HEK293 (cell line): ENCODE data around the gene PRCC.

Experiments
- GFI1B ChIP-seq: fragments of 450-650 bp; formaldehyde crosslinking; IDR thresholded peaks from 2 replicates; pipeline ENCODE4 v1.5.1; 2016; ENCODE audit warnings: missing biosample characterization, missing genetic modification characterization
- HOXA7 ChIP-seq: sonication (generic); formaldehyde crosslinking; IDR thresholded peaks from 2 replicates; pipeline ENCODE4 v1.8.1; 2022; ENCODE audit warnings: missing genetic modification reagents, borderline replicate concordance
- MEIS1 ChIP-seq: sonication (generic); formaldehyde crosslinking; IDR thresholded peaks from 2 replicates; pipeline ENCODE4 v1.8.1; 2022; ENCODE audit warnings: missing genetic modification reagents, mild to moderate bottlenecking, borderline replicate concordance
- REPIN1 ChIP-seq: fragments of 450-650 bp; formaldehyde crosslinking; IDR thresholded peaks from 2 replicates; pipeline ENCODE4 v1.5.1; 2017; ENCODE audit warnings: missing biosample characterization, missing genetic modification characterization, low read depth
- SALL2 ChIP-seq: fragments of 450-650 bp; formaldehyde crosslinking; IDR thresholded peaks from 2 replicates; pipeline ENCODE4 v1.5.0; 2017; ENCODE audit warnings: missing biosample characterization, mild to moderate bottlenecking, missing genetic modification characterization, borderline replicate concordance
- SP3 ChIP-seq: fragments of 450-650 bp; formaldehyde crosslinking; IDR thresholded peaks from 2 replicates; pipeline ENCODE4 v1.5.1; 2016; ENCODE audit warnings: missing biosample characterization, missing genetic modification characterization
- SP7 ChIP-seq: fragments of 450-650 bp; formaldehyde crosslinking; IDR thresholded peaks from 2 replicates; pipeline ENCODE4 v1.5.1; 2016; ENCODE audit warnings: missing biosample characterization, missing genetic modification characterization
- TRIM28 ChIP-seq: IDR thresholded peaks from 2 replicates; pipeline ENCODE4 v1.6.1; 2011; ENCODE audit warnings: low read length, control low read depth, borderline replicate concordance
- YY1 ChIP-seq: fragments of 450-650 bp; formaldehyde crosslinking; IDR thresholded peaks from 2 replicates; pipeline ENCODE4 v1.5.1; 2018; ENCODE audit warnings: missing biosample characterization, missing genetic modification characterization
- ZBTB10 ChIP-seq: fragments of 450-650 bp; formaldehyde crosslinking; IDR thresholded peaks from 2 replicates; pipeline ENCODE4 v1.5.1; 2016; ENCODE audit warnings: missing biosample characterization, missing genetic modification characterization
- ZBTB49 ChIP-seq: fragments of 450-650 bp; formaldehyde crosslinking; IDR thresholded peaks from 2 replicates; pipeline ENCODE4 v1.5.1; 2016; ENCODE audit warnings: missing biosample characterization, missing genetic modification characterization, low read depth
- ZNF155 ChIP-seq: fragments of 450-650 bp; formaldehyde crosslinking; IDR thresholded peaks from 2 replicates; pipeline ENCODE4 v1.5.1; 2016; ENCODE audit warnings: missing biosample characterization, missing genetic modification characterization
- ZNF2 ChIP-seq: fragments of 450-650 bp; formaldehyde crosslinking; IDR thresholded peaks from 2 replicates; pipeline ENCODE4 v1.5.1; 2016; ENCODE audit warnings: missing biosample characterization, missing genetic modification characterization
- ZNF211 ChIP-seq: fragments of 450-650 bp; formaldehyde crosslinking; IDR thresholded peaks from 2 replicates; pipeline ENCODE4 v1.5.1; 2016; ENCODE audit warnings: low read depth, missing biosample characterization, missing genetic modification characterization
- ZNF239 ChIP-seq: fragments of 450-650 bp; formaldehyde crosslinking; IDR thresholded peaks from 2 replicates; pipeline ENCODE4 v1.5.1; 2016; ENCODE audit warnings: missing biosample characterization, missing genetic modification characterization
- ZNF26 ChIP-seq: fragments of 450-650 bp; formaldehyde crosslinking; IDR thresholded peaks from 2 replicates; pipeline ENCODE4 v1.5.1; 2016; ENCODE audit warnings: missing biosample characterization, missing genetic modification characterization
- ZNF274 ChIP-seq, 2 experiments: fragments of 200-500 bp in 1 of 2; fragments of 450-650 bp in 1 of 2; sonication (Bioruptor generic) in 1 of 2; formaldehyde crosslinking in 1 of 2; IDR thresholded peaks; 2 replicates each; pipeline versions ENCODE4 v1.5.1 to v1.6.1; 2014 to 2016; ENCODE audit warnings: borderline replicate concordance in 1 of 2, inconsistent platforms in 1 of 2, low read length in 1 of 2, missing biosample characterization in 1 of 2, missing genetic modification characterization in 1 of 2
- ZNF335 ChIP-seq: fragments of 450-650 bp; formaldehyde crosslinking; conservative IDR thresholded peaks from 2 replicates; pipeline ENCODE4 v1.5.1; 2016; ENCODE audit warnings: missing biosample characterization, missing genetic modification characterization
- ZNF544 ChIP-seq: fragments of 450-650 bp; formaldehyde crosslinking; IDR thresholded peaks from 2 replicates; pipeline ENCODE4 v1.5.0; 2017; ENCODE audit warnings: missing biosample characterization, missing genetic modification characterization
- ZNF549 ChIP-seq: fragments of 450-650 bp; IDR thresholded peaks from 2 replicates; pipeline ENCODE4 v1.5.1; 2018; ENCODE audit warnings: missing biosample characterization, missing genetic modification characterization, mild to moderate bottlenecking, inconsistent platforms, moderate library complexity
- ZNF558 ChIP-seq: fragments of 450-650 bp; formaldehyde crosslinking; IDR thresholded peaks from 2 replicates; pipeline ENCODE4 v1.5.1; 2016; ENCODE audit warnings: missing biosample characterization, missing genetic modification characterization
- ZNF670 ChIP-seq: fragments of 450-650 bp; formaldehyde crosslinking; IDR thresholded peaks from 2 replicates; pipeline ENCODE4 v1.5.1; 2016; ENCODE audit warnings: missing biosample characterization, missing genetic modification characterization, low read depth
- ZNF768 ChIP-seq: fragments of 450-650 bp; formaldehyde crosslinking; IDR thresholded peaks from 2 replicates; pipeline ENCODE4 v1.5.1; 2018; ENCODE audit warnings: missing biosample characterization, mild to moderate bottlenecking, missing genetic modification characterization
- ZNF830 ChIP-seq: fragments of 450-650 bp; IDR thresholded peaks from 2 replicates; pipeline ENCODE4 v1.5.0; 2018; ENCODE audit warnings: missing biosample characterization, missing genetic modification characterization, low read depth, mild to moderate bottlenecking, moderate library complexity
- ZSCAN5A ChIP-seq: fragments of 450-650 bp; formaldehyde crosslinking; IDR thresholded peaks from 2 replicates; pipeline ENCODE4 v1.5.1; 2016; ENCODE audit warnings: missing biosample characterization, missing genetic modification characterization
- TF ChIP-seq, protein P1 (sequence below): fragments of 450-650 bp; formaldehyde crosslinking; IDR thresholded peaks from 2 replicates; pipeline ENCODE4 v1.5.1; 2016; ENCODE audit warnings: missing biosample characterization, missing genetic modification characterization
- TF ChIP-seq, protein P2 (sequence below): fragments of 450-650 bp; formaldehyde crosslinking; IDR thresholded peaks from 2 replicates; pipeline ENCODE4 v1.5.0; 2017; ENCODE audit warnings: missing biosample characterization, missing genetic modification characterization, borderline replicate concordance

Gene PRCC

GRCh38 chr1:156751757-156752481 is 15.4 kb upstream of the PRCC start (continued):
- TF ChIP-seq, protein P1, sequence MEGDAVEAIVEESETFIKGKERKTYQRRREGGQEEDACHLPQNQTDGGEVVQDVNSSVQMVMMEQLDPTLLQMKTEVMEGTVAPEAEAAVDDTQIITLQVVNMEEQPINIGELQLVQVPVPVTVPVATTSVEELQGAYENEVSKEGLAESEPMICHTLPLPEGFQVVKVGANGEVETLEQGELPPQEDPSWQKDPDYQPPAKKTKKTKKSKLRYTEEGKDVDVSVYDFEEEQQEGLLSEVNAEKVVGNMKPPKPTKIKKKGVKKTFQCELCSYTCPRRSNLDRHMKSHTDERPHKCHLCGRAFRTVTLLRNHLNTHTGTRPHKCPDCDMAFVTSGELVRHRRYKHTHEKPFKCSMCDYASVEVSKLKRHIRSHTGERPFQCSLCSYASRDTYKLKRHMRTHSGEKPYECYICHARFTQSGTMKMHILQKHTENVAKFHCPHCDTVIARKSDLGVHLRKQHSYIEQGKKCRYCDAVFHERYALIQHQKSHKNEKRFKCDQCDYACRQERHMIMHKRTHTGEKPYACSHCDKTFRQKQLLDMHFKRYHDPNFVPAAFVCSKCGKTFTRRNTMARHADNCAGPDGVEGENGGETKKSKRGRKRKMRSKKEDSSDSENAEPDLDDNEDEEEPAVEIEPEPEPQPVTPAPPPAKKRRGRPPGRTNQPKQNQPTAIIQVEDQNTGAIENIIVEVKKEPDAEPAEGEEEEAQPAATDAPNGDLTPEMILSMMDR (tag by site-specific recombination): peak; percentile 17; the same call in 1 of the 2 replicates
- TF ChIP-seq, protein P2, sequence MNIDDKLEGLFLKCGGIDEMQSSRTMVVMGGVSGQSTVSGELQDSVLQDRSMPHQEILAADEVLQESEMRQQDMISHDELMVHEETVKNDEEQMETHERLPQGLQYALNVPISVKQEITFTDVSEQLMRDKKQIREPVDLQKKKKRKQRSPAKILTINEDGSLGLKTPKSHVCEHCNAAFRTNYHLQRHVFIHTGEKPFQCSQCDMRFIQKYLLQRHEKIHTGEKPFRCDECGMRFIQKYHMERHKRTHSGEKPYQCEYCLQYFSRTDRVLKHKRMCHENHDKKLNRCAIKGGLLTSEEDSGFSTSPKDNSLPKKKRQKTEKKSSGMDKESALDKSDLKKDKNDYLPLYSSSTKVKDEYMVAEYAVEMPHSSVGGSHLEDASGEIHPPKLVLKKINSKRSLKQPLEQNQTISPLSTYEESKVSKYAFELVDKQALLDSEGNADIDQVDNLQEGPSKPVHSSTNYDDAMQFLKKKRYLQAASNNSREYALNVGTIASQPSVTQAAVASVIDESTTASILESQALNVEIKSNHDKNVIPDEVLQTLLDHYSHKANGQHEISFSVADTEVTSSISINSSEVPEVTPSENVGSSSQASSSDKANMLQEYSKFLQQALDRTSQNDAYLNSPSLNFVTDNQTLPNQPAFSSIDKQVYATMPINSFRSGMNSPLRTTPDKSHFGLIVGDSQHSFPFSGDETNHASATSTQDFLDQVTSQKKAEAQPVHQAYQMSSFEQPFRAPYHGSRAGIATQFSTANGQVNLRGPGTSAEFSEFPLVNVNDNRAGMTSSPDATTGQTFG (tag by site-specific recombination): no peak
- TF ChIP-seq ZNF830 (tag by site-specific recombination) (no peak), ZNF544 (tag by site-specific recombination) (no peak), YY1 (tag by site-specific recombination) (peak; percentile 29; the same call in 1 of the 2 replicates), HOXA7 (CRISPR knock-in tag) (no peak), TRIM28 (no peak), ZNF549 (tag by site-specific recombination) (no peak), ZBTB49 (tag by site-specific recombination) (no peak), ZNF274 (IDR thresholded peaks at IDR 0.05; ENCODE audit: low read length) (no peak), ZNF274 (tag by site-specific recombination; IDR thresholded peaks at IDR 0.05; ENCODE audit: borderline replicate concordance) (no peak), ZSCAN5A (peak; percentile 70; the same call in 1 of the 2 replicates), SP7 (tag by site-specific recombination) (no peak; the same call in 1 of the 2 replicates), ZNF558 (no peak), SP3 (peak; percentile 90), ZNF768 (no peak), ZNF26 (tag by site-specific recombination) (no peak), ZNF335 (tag by site-specific recombination) (peak; percentile 98), ZNF670 (tag by site-specific recombination) (no peak), REPIN1 (tag by site-specific recombination) (no peak), ZNF155 (tag by site-specific recombination) (no peak), ZNF239 (tag by site-specific recombination) (no peak), ZNF211 (tag by site-specific recombination) (no peak), MEIS1 (no peak), ZNF2 (peak; percentile 72), GFI1B (tag by site-specific recombination) (no peak), SALL2 (tag by site-specific recombination) (no peak), ZBTB10 (peak; percentile 86)
